Fibroblast of lung (primary cell): Measurements from ENCODE around the gene VTI1A.

Source experiments
- CTCF ChIP-seq, 2 donors: IDR thresholded peaks in 1 of 2; conservative IDR thresholded peaks in 1 of 2; 1 replicate in 1 of 2; 2 replicates in 1 of 2; pipeline ENCODE4 v1.5.1; 2011 to 2012; ENCODE audit warnings: low read length in 2 of 2, control low read depth in 1 of 2, inconsistent platforms in 1 of 2, low read depth in 1 of 2, mild to moderate bottlenecking in 1 of 2
- EZH2 ChIP-seq: IDR thresholded peaks from 2 replicates; pipeline ENCODE4 v1.5.1; 2012; ENCODE audit warnings: low read length, control low read depth, mild to moderate bottlenecking; ENCODE audit errors: missing control alignments

DNA sequence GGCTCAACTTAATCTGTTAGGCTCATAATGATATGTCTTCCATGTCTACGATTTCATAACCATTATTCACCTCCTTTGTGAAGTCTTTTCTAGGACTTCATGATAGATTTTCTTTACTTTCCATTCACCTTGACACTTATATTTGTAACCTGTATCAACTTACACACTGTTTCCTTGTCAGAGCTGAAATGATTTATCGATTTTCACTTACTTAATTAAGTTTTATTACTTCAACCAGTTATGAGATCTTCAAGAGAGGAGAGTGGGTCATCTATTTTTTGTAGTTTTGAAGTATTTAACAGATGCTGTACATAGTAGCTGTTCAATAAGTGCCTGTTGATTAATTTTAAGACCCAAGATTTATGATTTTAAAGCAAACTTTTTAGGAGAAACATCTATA, 37.4 kb downstream of the VTI1A start:
- no peak for TF ChIP-seq CTCF (conservative IDR thresholded peaks at IDR 0.05 in 1 of 2, IDR thresholded peaks at IDR 0.05 in 1 of 2; ENCODE audit: low read depth in 1 of 2, low read length in 2 of 2)
- TF ChIP-seq EZH2, result no peak
